Activated CD4-positive, alpha-beta T cell treated with anti-CD3 and anti-CD28 coated beads, Interleukin-2, amount 10 ng/mL, durations not matched to agents 24 days and 14 days (primary cell): ENCODE results near the gene C1S. TPM values are rescaled to one million over a fixed set of nuclear protein-coding genes. Genes with fewer than 3 reads are reported as not detected.

Source experiments
- DNase-seq: peaks from one replicate; pipeline ENCODE4 v3.0.0; 2022
- H3K27ac Mint-ChIP-seq: one replicate; pipeline ENCODE4 v1.8.0; 2022; ENCODE audit warnings: mild to moderate bottlenecking, mixed read lengths
- H3K27me3 Mint-ChIP-seq: one replicate; pipeline ENCODE4 v1.8.0; 2022; ENCODE audit warnings: mixed read lengths
- H3K36me3 Mint-ChIP-seq: one replicate; pipeline ENCODE4 v1.8.0; 2022; ENCODE audit warnings: low read depth, mild to moderate bottlenecking, mixed read lengths
- H3K4me1 Mint-ChIP-seq: one replicate; pipeline ENCODE4 v1.8.0; 2021; ENCODE audit warnings: mixed read lengths
- H3K4me3 Mint-ChIP-seq: one replicate; pipeline ENCODE4 v1.8.0; 2022; ENCODE audit warnings: mild to moderate bottlenecking, moderate library complexity, mixed read lengths
- H3K9me3 Mint-ChIP-seq: one replicate; pipeline ENCODE4 v1.8.0; 2021; ENCODE audit warnings: mixed read lengths
- intact Hi-C: fragments of 100-400 bp; cut with micrococcal nuclease; formaldehyde crosslinking; loops from one replicate; pipeline ENCODE4 v1.15.1; 2023
- total RNA-seq: library from RNA; stranded (reverse); gene quantifications from 2 replicates; pipeline ENCODE4 v1.2.3, GENCODE V29; 2022

The C1S gene
- total RNA-seq, 1 donor from 2014 or later = 1.9 TPM

- intact Hi-C loops = loop anchor here (1.0 to 2.0 kb wide), 3 partner anchors 89 to 183 kb away; partner anchors contain the start of genes EMG1, LPCAT3 and PHB2
- Mint-ChIP-seq H3K4me1 (peaks cover 40% of the 10 kb centered on the region), H3K27ac (peak overlapping the region; percentile 92), H3K27me3 (no peaks in the 10 kb centered on the region), H3K4me3 (peak overlapping the region; percentile 95), H3K36me3 (peaks cover 44% of the 10 kb centered on the region), H3K9me3 (peaks cover 10% of the 10 kb centered on the region)
- no peak for DNase-seq
Measured at GRCh38 chr12:7107636-7108002, 47.1 kb downstream of the C1S start.

GRCh38 chr12:7108003-7108795, 47.7 kb downstream of the C1S start:
- DNase-seq = peak; percentile 94
- peaks cover 10% of the 10 kb centered on the region for H3K9me3 Mint-ChIP-seq
- peaks cover 44% of the 10 kb centered on the region for H3K36me3 Mint-ChIP-seq
- peaks cover 38% of the 10 kb centered on the region for H3K4me1 Mint-ChIP-seq
- peak overlapping the region; percentile 95 for H3K4me3 Mint-ChIP-seq
- intact Hi-C loops = loop anchor here (1.0 to 2.0 kb wide), 3 partner anchors 90 to 183 kb away; partner anchors contain the start of genes EMG1, LPCAT3 and PHB2
- no peaks in the 10 kb centered on the region for H3K27me3 Mint-ChIP-seq
- peak overlapping the region; percentile 92 for H3K27ac Mint-ChIP-seq

DNA sequence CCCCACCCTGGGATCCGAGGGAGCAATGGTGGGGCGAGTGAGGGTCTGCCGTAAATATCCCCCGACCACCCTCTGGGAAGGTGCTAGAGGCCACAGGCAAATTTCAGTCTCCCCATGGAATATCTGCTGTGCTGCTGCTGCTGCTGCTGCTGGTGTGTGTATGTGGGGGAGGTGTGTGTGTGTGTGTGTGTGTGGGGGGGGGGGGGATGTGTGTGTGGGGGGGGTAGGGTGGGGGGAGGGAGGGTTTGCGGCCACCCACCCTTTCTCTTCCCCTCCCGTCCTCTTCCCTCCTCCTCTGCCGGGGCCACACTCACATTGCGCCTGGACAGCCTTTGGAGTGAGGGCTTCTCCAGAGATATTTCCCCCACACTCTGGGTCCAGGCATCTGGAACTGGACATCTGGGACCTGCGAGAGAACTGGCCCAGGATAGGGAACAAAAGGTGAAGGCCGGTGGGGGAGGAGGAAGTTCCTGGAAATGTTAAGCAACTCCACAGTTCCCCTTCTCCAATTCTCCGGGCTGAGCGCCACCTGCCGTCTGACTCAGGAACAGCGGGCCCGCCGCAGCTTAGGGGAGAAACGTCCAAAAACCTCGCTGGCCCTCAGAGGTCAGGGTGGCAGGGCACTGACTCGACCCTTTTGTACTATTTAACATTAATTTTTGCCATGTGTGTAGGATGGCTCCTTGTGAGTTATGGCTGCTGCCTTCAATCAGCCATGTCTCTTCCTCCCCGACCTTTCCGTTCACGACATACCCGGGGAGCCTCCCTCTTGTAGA, 48.5 kb downstream of the C1S start, which contains the start of gene C1RL:
C1RL (minus strand) TSS at position 419 of the 776 bp plus-strand sequence; CDS start at position 385, 34 bp downstream.
- peaks cover 40% of the 10 kb centered on the region for H3K36me3 Mint-ChIP-seq
- intact Hi-C loops = loop anchor here (1.0 to 2.0 kb wide), 6 partner anchors 91 to 356 kb away; partner anchors contain the start of genes C12orf57, EMG1, LPCAT3 and MLF2
- H3K4me1 Mint-ChIP-seq = peaks cover 42% of the 10 kb centered on the region
- DNase-seq = peak; percentile 96
- H3K27me3 Mint-ChIP-seq = no peaks in the 10 kb centered on the region
- peak within 1 kb of the TSS; percentile 95 for H3K4me3 Mint-ChIP-seq
- peaks cover 10% of the 10 kb centered on the region for H3K9me3 Mint-ChIP-seq
- peak within 1 kb of the TSS; percentile 92 for H3K27ac Mint-ChIP-seq

- no peak for DNase-seq
- peaks cover 36% of the 10 kb centered on the region for H3K36me3 Mint-ChIP-seq
- H3K27me3 Mint-ChIP-seq = no peaks in the 10 kb centered on the region
- H3K4me3 Mint-ChIP-seq = peak overlapping the region; percentile 95
- H3K4me1 Mint-ChIP-seq = peaks cover 41% of the 10 kb centered on the region
- intact Hi-C loops = loop anchor here (1.0 to 2.0 kb wide), 5 partner anchors 139 to 356 kb away; partner anchors contain the start of genes C12orf57, EMG1, MLF2 and PHB2
- peak overlapping the region; percentile 82 for H3K27ac Mint-ChIP-seq
- peaks cover 10% of the 10 kb centered on the region for H3K9me3 Mint-ChIP-seq
Measured at GRCh38 chr12:7109572-7109920, 49.0 kb downstream of the C1S start.

DNA sequence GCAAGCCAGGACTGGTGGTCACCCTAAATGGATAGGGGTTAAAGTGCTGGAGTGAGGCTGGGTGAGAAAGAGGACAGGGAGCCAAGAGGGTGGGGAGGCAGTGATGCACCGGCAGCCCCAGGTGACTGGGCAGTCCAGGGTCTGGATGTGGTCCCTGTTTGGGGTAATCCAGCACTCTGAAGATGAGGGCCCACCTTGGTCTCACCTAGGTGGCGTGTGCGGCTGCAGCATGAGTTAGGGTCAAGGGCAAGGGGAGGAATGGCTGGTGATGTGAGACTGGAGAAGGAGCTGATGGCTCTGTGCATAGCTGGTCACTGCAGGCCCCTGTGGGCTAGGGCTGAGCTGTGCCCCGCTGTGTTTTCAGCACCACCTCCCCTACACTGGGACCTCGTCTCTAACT, 50.1 kb downstream of the C1S start:
- H3K27me3 Mint-ChIP-seq = no peaks in the 10 kb centered on the region
- peaks cover 7% of the 10 kb centered on the region for H3K9me3 Mint-ChIP-seq
- no peak for DNase-seq
- peaks cover 39% of the 10 kb centered on the region for H3K36me3 Mint-ChIP-seq
- intact Hi-C loops = no loop called here
- peaks cover 38% of the 10 kb centered on the region for H3K4me1 Mint-ChIP-seq
- no peak overlapping the region for H3K27ac Mint-ChIP-seq
- H3K4me3 Mint-ChIP-seq = no peak overlapping the region

DNA sequence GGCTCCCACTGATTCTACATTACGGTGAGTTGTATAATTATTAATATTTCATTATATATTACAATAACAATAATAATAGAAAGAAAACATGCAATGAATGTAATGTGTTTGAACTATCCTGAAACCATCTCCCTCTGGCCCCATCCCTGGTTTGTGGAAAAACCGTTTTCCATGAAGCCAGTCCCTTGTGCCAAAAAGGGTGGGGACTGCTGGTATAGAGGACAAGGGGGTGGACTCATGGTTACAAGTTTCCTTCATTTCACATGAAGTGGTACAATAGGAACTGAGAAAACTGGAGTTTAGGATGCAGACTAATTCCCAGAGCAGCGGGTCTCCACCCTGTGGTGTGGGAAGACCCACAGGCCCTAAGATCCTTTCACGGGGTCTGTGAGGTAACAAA, 51.5 kb downstream of the C1S start:
- DNase-seq = no peak
- no peak overlapping the region for H3K27ac Mint-ChIP-seq
- intact Hi-C loops = no loop called here
- no peak overlapping the region for H3K4me3 Mint-ChIP-seq
- no peaks in the 10 kb centered on the region for H3K9me3 Mint-ChIP-seq
- H3K36me3 Mint-ChIP-seq = peaks cover 33% of the 10 kb centered on the region
- H3K4me1 Mint-ChIP-seq = peaks cover 31% of the 10 kb centered on the region
- H3K27me3 Mint-ChIP-seq = no peaks in the 10 kb centered on the region

DNA sequence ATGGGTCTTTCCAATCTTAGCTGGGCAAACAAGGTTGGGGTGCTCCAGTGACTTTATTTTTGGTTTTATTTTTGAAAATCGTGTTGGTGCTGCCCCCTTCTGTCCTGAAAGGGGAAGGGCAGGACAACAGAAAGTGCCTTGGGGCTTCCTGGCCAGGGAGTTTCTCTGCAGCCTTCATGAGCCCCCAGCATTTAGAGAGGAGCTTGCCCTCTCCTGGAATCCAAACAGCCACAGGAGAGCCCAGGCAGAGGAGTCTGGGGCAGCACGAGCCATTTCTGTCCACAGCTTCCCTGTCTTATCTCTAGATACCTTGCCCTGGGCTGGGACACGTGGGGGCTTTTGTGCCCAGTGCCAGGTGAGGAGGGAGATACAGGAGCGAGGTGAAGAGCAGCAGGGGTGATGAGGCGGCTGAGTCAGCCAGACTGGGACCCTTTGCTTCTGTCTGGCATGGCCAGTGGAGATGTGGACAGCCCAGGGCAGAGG, 52.9 kb downstream of the C1S start:
- peaks cover 33% of the 10 kb centered on the region for H3K36me3 Mint-ChIP-seq
- intact Hi-C loops = loop anchor here (1.0 kb wide), 1 partner anchor 17 kb away; the partner anchor contains the start of gene CLSTN3
- peaks cover 24% of the 10 kb centered on the region for H3K4me1 Mint-ChIP-seq
- H3K27me3 Mint-ChIP-seq = no peaks in the 10 kb centered on the region
- H3K9me3 Mint-ChIP-seq = no peaks in the 10 kb centered on the region
- H3K4me3 Mint-ChIP-seq = no peak overlapping the region
- DNase-seq = peak; percentile 88
- H3K27ac Mint-ChIP-seq = peak overlapping the region; percentile 53

GRCh38 chr12:7114008-7114407, 53.5 kb downstream of the C1S start:
- H3K27me3 Mint-ChIP-seq = no peaks in the 10 kb centered on the region
- H3K36me3 Mint-ChIP-seq = peaks cover 36% of the 10 kb centered on the region
- no peak for DNase-seq
- H3K4me1 Mint-ChIP-seq = peaks cover 25% of the 10 kb centered on the region
- no peak overlapping the region for H3K4me3 Mint-ChIP-seq
- no peak overlapping the region for H3K27ac Mint-ChIP-seq
- intact Hi-C loops = no loop called here
- H3K9me3 Mint-ChIP-seq = no peaks in the 10 kb centered on the region

DNA sequence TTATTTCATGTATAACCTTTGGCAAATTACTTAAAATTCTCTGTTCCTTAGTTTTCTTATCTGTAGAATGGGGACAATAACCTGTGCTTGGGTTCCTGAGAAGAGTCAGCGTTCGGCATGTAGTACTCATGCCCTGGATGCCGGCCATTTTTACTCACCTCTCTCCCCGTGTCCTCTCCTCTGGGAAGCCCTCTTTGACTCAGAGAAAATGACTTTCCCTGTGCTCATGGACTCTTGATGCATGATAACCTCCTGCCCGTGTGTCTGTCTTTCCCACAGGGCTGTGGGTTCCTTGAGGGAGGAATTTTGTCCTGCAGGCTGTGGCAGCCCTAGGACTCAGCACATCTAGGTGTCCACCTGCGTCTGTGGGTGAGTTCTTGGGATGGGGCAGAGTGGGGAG, 54.3 kb downstream of the C1S start:
- Mint-ChIP-seq H3K27me3 (no peaks in the 10 kb centered on the region), H3K4me1 (peaks cover 18% of the 10 kb centered on the region), H3K4me3 (no peak overlapping the region), H3K36me3 (peaks cover 37% of the 10 kb centered on the region), H3K27ac (no peak overlapping the region), H3K9me3 (no peaks in the 10 kb centered on the region)
- no peak for DNase-seq
- intact Hi-C loops = no loop called here

DNA sequence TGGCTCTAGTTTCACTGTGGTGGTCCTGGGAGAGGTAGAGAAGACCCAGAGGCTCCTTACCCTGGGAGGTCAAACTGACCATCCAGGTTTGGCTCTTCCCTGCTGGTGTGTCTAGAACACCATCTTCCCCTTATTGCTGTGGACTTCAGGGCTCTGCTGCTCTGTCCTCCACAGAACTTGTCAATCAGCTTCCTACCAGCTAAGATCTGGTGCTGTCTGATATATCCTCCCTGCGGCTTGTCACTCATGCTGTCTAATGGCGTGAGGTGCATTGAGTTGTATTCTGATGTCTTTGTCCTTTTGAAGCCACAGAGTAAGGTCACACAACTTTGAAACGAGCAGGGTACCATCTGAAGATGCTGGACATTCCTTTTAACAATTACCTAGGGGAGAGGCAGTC, 55.7 kb downstream of the C1S start:
- DNase-seq = no peak
- Mint-ChIP-seq H3K27me3 (no peaks in the 10 kb centered on the region), H3K36me3 (peaks cover 39% of the 10 kb centered on the region), H3K27ac (no peak overlapping the region), H3K9me3 (no peaks in the 10 kb centered on the region), H3K4me1 (peaks cover 11% of the 10 kb centered on the region), H3K4me3 (no peak overlapping the region)
- intact Hi-C loops = no loop called here

GRCh38 chr12:7116916-7117315, 56.4 kb downstream of the C1S start:
- intact Hi-C loops = no loop called here
- H3K27me3 Mint-ChIP-seq = no peaks in the 10 kb centered on the region
- H3K4me1 Mint-ChIP-seq = peaks cover 7% of the 10 kb centered on the region
- peaks cover 37% of the 10 kb centered on the region for H3K36me3 Mint-ChIP-seq
- H3K4me3 Mint-ChIP-seq = no peak overlapping the region
- H3K27ac Mint-ChIP-seq = no peak overlapping the region
- no peak for DNase-seq
- no peaks in the 10 kb centered on the region for H3K9me3 Mint-ChIP-seq

GRCh38 chr12:7117670-7118069, 57.2 kb downstream of the C1S start:
- peaks cover 7% of the 10 kb centered on the region for H3K4me1 Mint-ChIP-seq
- no peaks in the 10 kb centered on the region for H3K27me3 Mint-ChIP-seq
- intact Hi-C loops = no loop called here
- no peak for DNase-seq
- no peak overlapping the region for H3K27ac Mint-ChIP-seq
- peaks cover 37% of the 10 kb centered on the region for H3K36me3 Mint-ChIP-seq
- H3K4me3 Mint-ChIP-seq = no peak overlapping the region
- no peaks in the 10 kb centered on the region for H3K9me3 Mint-ChIP-seq

DNA sequence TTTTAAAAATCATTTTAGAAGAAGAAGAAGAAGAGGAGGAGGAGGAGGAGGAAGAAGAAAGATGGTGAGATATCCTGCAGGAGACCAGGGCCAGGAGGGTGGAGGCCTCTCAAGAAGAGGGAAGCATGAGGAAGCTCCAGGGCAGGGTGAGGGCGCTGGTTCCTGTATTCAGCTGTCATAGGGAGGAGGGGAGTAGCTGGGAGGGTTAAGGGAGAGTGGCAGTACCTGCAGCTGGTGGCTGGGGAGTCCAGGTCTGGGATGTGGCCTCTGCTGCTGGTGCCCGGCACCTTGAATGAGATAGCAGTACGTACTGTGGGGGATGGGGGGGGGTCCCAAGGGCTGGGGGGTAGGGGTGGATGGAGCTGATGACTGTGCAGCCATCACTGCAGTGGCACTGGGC, 58.4 kb downstream of the C1S start:
- H3K4me3 Mint-ChIP-seq = no peak overlapping the region
- peaks cover 33% of the 10 kb centered on the region for H3K36me3 Mint-ChIP-seq
- peaks cover 3% of the 10 kb centered on the region for H3K4me1 Mint-ChIP-seq
- intact Hi-C loops = no loop called here
- no peaks in the 10 kb centered on the region for H3K27me3 Mint-ChIP-seq
- no peaks in the 10 kb centered on the region for H3K9me3 Mint-ChIP-seq
- no peak overlapping the region for H3K27ac Mint-ChIP-seq
- DNase-seq = no peak

DNA sequence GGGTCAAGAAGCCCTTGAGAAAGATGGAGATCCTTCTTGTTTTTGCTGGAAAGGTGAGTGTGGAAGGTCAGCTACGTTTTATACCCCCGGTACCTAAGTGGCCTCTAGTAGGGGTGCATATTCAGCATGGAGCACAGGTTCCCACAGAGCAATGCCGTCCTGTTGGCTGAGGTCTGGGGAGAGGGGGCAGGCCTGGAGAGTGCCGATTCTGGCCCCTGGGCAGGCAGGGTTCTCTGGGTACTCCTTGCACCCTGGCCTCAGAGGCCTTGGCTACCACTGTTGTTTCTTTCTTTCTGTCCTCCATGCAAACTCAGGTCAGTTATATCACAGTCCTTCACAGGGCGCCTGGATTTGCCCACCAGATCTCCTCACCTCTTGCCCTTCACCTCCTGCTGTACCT, 59.6 kb downstream of the C1S start:
- H3K27me3 Mint-ChIP-seq = no peaks in the 10 kb centered on the region
- no peak for DNase-seq
- no peak overlapping the region for H3K4me3 Mint-ChIP-seq
- H3K4me1 Mint-ChIP-seq = peaks cover 3% of the 10 kb centered on the region
- H3K27ac Mint-ChIP-seq = no peak overlapping the region
- H3K9me3 Mint-ChIP-seq = no peaks in the 10 kb centered on the region
- intact Hi-C loops = no loop called here
- H3K36me3 Mint-ChIP-seq = peaks cover 29% of the 10 kb centered on the region
